ENCODE data around the gene KLK5.
"Not testable (repeated sequence)": the region's sequence is repeated elsewhere in the genome, so short reads cannot be mapped to it uniquely, and the experiment has no call there.

KLK5 gene

DNA sequence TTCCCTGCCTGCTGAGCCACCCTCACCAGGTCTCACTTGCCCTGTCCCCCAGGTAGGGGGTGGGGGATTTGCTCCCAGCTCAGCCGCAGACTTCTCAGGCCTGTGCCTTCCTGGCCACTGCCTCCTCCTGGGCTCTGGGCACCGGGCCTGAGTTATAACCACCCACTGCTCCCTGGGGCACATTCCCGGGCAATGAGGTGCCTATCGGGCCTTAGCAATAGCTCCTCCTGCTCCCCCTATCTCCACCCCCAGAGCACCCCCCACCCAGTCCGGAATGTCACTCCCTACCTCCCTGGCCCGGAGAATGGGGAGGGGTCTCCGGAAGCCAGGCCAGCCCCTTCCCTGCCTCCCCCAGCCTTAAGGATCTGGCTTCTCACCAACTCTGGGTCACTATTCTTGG, at the start of gene KLK5:
Gene KLK5, minus strand, starts transcription at position 129 of the 400 bp plus-strand sequence. CDS start 381 bp downstream, outside the sequence.
- no peak for DNase-seq (ENCODE audit: low spot score)

GRCh38 chr19:51002089-51002532, 49.3 kb upstream of the KLK5 start:
- no peak for DNase-seq (ENCODE audit: low spot score)

- DNase-seq (ENCODE audit: low spot score), result no peak
These were observed 48.7 kb upstream of the KLK5 start, which contains the start of gene KLK8 for GRCh38 chr19:51001515-51001914. Gene KLK8 (minus strand): TSS chr19:51001604. CDS start chr19:51001167, 437 bp downstream.

GRCh38 chr19:51000981-51001380, 48.1 kb upstream of the KLK5 start:
- DNase-seq (ENCODE audit: low spot score), result no peak

GRCh38 chr19:51000426-51000825, 47.6 kb upstream of the KLK5 start:
- DNase-seq (ENCODE audit: low spot score), result no peak

DNA sequence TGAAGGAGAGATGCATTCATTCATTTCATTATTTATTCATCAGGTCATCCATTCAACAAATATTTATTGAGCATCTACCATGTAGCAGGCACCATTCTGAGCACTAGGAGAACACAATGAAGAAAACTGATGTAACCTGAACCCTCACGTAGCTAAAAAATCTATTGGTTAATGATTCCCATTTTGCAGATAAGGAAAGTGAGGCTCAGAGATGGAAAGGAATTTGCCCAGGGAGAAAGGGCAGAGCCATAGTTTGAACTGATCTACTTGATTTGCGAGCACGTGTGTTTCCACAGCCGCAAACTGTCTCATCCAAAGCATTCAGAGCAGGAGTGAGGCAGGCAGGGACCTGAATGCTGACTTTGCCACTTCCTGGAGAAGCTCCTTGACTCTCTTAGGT, 45.8 kb upstream of the KLK5 start:
- no peak for DNase-seq (ENCODE audit: low spot score)

DNA sequence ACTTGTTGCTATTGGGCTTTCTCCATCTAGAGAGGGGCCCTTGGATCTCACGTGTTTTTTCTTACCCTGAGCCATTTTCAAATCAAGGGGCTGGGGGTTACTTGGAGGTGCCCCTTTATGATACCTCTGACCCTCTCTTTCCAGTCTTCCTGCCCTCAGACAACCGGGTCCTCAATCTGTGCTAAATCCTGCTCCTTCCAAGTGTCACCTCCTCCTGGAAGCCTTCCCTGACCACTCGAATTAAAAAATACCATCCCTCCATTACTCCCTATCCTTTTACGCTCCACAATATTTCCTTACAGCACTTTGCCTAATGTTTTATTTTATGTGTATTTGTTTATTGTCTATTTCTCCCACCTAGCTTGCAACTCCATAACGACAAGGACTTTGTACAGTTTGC, 45.2 kb upstream of the KLK5 start:
- DNase-seq (ENCODE audit: low spot score), result no peak

- no peak for DNase-seq (ENCODE audit: low spot score)
These were observed 41.3 kb upstream of the KLK5 start for GRCh38 chr19:50994129-50994528.

DNA sequence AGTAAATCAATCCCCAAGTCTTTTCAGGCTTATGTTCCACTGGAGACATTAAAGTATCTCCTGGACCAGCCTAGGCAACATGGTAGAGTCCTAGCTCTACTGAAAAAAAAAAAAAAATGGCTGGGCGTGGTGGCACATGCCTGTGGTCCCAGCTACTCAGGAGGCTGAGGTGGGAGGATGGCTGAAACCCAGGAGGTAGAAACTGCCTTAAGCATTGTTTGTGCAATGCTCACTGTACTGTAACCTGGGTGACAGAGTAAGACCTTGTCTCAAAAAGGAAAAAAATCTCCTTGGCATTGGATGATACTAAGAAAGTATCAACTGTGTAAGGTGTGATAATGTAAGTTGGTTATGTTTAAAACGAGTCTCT, 39.8 kb upstream of the KLK5 start:
- no peak for DNase-seq (ENCODE audit: low spot score)

GRCh38 chr19:50984416-50984815, 31.6 kb upstream of the KLK5 start:
- not testable (repeated sequence) for DNase-seq (ENCODE audit: low spot score)

GRCh38 chr19:50983625-50984292, 30.9 kb upstream of the KLK5 start, which contains the start of gene KLK7:
Gene KLK7 (minus strand): TSS chr19:50983917. CDS start chr19:50982399, 1,518 bp downstream.
- DNase-seq (ENCODE audit: low spot score), result no peak

GRCh38 chr19:50982186-50982585, 29.3 kb upstream of the KLK5 start:
- DNase-seq (ENCODE audit: low spot score), result no peak

DNA sequence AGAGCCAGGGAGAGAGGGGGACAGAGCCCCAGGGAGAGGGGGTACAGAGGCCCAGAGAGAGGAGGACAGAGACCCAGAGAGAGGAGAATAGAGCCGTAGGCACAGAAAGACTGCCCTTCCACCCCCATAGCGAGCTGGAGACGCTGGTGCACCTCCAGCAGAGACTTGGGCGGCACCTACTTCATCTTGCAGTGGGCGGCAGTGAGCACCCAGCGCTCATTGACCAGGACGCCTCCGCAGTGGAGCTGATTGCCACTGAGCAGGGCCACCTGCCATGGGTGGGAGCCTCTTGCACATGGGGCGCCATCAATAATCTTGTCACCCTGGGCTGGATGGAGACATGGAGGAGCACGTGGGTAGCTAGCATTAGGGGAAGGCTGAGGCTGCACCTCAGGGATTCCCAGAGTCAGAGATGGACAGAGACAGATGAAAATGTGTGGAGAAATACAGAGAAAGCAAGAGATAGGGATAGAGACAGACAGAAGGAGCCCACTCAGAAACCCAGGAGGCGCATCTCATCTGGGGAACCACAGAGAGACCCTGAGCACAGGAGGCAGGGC, 28.8 kb upstream of the KLK5 start:
- DNase-seq (ENCODE audit: low spot score), result no peak

- no peak for DNase-seq (ENCODE audit: low spot score)
These were observed 27.4 kb upstream of the KLK5 start for GRCh38 chr19:50980208-50980607.

GRCh38 chr19:50979758-50980157, 26.9 kb upstream of the KLK5 start:
- DNase-seq (ENCODE audit: low spot score), result no peak

DNA sequence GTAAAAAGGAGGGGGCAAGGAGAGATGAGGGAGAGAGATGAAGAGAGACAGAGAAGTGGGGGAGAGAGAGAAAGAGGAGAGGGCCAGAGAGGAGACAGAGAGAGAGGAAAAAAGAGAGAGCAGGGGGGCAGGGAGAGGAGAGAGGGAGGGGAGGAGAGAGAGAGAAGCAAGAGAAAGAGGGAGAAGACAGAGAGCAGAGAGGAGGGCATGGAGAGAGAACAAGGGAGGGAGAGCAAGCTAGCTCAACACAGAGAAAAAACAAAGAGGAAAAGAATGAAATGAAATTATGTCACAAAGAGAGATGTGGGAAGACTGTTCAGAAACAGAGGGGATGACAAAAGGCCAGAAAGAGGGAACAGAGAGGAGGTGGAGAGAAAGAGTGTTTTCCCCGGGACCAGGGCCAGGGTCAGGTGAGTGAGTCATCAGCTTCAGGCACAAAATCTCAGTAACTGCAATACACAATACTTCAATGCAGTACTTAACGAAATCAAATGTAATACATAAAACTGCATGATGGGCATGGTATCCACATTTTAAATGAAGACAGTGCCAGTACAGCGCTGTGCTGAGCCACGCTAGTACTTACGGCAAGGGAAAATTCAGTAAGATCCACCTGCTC, 26.0 kb upstream of the KLK5 start:
- no peak for DNase-seq (ENCODE audit: low spot score)

DNA sequence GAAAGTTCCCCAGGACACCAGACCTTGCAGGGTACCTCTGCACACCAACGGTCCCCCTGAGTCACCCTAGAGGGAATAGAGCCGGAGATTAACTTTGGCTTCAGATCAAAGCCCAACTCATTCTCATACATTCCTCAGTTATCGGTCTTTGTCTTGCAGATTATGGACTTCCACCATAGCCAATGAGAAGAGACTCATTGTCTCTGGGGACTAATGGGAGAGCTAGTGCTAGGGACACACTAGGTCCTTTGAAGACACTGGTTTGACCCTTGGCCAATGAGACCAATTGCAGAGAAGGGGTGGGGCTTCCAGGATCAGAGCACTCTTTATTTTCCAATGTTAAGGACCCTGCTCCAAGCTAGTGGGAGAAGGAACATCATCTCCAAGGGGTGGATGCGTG, 24.8 kb upstream of the KLK5 start:
- no peak for DNase-seq (ENCODE audit: low spot score)

GRCh38 chr19:50975766-50976165, 22.9 kb upstream of the KLK5 start:
- no peak for DNase-seq (ENCODE audit: low spot score)

DNA sequence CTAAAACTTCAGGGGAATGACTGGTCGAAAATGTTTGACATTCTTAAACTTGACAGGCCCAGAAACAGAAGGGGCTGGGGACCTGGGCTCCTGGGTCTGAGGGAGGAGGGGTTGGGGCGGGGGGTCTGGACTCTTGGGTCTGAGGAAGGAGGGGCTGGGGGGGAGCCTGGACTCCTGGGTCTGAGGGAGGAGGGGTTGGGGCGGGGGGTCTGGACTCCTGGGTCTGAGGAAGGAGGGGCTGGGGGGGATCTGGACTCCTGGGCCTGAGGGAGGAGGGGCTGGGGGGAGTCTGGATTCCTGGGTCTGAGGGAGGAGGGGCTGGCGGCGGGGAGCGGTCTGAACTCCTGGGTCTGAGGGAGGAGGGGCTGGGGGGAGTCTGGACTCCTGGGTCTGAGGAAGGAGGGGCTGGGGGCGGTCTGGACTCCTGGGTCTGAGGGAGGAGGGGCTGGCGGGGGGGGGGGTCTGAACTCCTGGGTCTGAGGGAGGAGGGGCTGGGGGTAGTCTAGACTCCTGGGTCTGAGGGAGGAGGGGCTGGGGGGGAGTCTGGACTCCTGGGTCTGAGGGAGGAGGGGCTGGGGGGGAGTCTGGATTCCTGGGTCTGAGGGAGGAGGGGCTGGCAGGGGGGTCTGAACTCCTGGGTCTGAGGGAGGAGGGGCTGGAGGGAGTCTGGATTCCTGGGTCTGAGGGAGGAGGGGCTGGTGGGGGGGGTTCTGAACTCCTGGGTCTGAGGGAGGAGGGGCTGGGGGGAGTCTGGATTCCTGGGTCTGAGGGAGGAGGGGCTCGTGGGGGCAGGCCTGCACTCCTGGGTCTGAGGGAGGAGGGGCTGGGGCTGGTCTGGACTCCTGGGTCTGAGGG, 22.1 kb upstream of the KLK5 start:
- DNase-seq (ENCODE audit: low spot score), result no peak

DNA sequence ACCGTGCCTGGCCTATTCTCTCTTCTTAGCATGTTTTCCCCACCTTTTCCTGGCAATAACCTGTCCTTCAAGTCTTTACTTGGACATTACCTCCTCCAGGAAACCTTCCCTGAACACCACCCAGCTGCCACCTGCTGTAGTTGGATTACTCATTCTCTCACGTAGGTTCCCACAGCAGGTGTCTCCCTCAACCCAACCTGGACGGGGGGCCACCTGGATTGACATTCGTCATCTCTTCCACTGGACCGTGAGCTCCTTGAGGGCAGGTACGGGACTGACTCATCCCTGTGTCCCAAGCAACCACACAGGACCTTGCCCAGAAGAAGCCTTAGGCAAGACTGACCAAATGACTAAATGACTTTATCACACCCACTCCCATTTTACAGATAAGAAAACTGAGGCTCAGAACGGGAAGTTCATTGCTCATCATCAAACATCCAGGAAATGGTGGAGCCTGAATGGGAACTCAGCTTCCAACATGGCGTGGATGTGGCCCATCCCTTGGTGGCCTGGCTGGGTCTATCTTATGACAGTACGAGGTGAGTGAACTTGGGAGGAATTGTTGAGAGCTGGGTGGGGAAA, 20.0 kb upstream of the KLK5 start:
- DNase-seq (ENCODE audit: low spot score), result no peak

DNA sequence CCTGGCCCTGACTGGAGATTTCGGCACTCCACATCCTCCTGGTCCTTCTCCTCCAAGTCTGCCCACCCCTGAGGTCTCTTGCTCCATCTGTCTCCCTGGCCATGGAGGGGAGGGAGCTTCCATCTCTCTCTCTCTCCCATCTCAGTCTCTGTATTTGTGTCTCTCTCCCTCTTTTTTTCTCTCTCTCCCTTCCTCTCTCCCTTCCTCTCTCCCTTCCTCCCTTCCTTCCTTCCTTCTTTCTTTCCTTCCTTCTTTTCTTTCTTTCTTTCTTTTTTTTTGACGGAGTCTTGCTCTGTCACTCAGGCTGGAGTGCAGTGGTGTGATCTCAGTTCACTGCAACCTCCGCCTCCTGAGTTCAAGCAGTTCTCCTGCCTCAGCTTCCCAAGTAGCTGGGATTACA, 17.0 kb upstream of the KLK5 start:
- not testable (repeated sequence) for DNase-seq (ENCODE audit: low spot score)

DNA sequence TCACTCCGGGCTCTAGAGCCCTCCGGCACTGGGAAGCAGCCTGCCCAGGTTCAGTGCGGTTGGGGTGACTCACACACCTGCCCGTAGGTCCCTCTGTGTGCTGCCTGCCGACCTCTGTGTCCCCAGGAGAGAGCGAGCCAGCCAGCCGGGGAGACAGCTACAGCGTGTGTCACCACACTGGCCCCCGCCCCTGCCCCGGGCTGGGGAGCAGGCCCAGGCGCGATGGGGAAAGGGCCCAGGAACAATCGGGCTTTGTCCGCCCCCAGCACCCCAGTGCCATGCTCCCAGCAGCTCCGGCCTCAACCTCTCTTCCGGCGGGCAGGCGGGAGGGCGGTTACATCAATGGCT, 16.5 kb upstream of the KLK5 start, which contains the start of gene KLK6:
Gene KLK6, minus strand, starts transcription at position 179 of the 348 bp plus-strand sequence. CDS start 1,487 bp downstream, outside the sequence.
- no peak for DNase-seq (ENCODE audit: low spot score)

Measured in hepatic stellate cell (primary cell).